NCI-H82 treated with DMSO at 0.1 percent for 48 hours (cell line): Measurements from ENCODE around the gene IL31.
"Not testable (repeated sequence)": the region's sequence is repeated elsewhere in the genome, so short reads cannot be mapped to it uniquely, and the experiment has no call there.

Experiments used
- DNase-seq: peaks from one replicate; lab custom pipeline; 2025; ENCODE audit not compliant: unreplicated experiment; lab: John Stamatoyannopoulos, UW

The IL31 gene

DNA sequence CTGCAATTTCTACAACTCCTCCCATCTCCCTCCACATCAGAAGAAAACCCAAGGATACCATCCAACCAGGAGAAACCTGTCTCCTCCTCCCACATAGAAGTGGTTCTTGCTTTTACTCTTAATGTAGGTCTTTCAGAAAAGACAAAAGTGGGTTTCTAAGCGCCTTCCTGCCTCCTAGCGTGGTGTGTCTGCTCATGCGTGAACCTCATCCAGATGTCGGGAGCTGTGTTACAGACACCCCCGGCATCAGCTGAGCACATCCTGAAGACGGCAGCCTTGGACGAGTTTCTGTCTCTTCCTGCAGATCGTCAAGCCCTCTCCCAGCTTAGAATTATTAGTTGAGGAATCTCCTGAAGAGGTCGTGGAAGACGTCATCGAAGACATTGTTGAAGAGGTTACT lies 18.4 kb upstream of the IL31 start:
- no peak for DNase-seq

DNA sequence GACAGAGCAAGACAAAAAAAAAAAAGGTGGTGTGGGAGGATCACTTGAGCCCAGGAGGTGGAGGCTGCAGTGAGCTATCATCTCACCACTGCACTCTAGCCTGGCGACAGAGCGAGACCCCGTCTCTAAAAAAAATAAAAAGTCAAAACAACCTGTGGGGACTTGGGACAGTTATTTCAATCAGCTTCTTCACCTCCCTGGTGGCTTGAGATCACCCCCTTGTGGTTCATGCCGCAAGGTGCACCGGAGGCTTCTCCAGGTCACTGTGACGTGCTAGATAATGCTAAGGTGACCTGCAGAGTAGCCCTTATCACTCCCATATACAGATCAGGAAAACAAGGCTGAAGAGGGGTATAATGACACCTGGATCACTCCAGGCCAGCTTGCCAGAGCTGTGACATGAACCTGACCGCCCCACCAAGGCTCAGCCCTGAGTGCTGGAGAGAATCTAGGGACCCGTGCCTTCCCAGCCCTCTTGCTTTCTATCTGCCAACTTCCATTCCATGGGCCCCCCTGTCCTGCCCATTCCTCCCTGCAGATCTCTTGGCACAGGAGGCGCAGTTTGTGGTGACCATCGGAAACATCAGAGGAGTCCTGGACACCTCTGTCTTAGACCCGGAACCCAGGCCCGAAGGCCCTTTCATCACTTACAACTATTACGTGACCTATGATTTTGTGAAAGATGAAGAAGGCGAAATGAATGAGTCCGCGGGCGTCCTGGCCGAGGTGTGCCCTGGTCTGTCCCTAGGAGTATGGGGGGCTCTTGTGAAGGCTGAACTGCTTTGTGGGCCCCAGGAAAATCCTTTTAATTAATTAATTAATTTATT lies 17.0 kb upstream of the IL31 start:
- peak; percentile 20 for DNase-seq

DNA sequence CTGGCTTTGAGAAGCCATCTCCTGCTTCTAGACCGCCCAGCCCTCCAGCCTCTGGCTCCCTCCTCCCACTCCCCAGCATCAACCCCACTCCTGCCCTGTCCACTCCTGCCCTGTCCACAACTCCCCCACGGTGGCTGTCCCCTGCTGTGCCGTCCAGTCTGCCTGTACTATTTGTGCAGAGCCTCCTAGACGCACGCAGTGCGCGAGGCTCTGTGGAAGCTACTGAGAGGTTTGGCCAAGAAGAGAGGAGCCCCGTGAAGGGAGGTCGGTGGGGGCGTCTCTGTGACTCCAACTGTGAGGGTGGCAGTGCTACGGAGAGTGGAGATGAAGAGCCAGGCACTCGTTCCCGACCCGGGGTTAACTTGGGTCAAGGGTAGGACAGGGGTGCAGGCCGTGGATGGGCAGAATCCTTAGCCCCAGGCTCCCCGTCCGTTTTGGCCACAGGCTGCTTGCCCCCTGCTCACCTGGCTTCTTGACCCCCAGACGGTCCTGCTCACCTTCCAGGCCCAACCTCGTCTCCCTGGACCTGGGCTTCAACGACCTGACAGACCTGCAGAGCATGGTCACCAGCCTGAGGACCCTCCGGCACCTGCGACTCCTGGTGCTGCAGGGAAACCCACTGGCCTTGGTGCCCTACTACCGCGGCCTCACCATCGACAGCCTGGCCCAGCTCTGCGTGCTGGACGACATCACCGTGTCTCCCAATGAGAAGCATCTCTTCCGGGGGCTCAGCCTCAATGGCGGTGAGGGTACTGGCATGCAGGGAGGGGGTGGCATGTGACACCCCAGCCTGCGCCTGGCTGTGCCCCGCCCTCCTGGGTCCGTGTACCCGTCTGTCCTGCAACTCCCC lies 15.8 kb upstream of the IL31 start:
- no peak for DNase-seq

DNA sequence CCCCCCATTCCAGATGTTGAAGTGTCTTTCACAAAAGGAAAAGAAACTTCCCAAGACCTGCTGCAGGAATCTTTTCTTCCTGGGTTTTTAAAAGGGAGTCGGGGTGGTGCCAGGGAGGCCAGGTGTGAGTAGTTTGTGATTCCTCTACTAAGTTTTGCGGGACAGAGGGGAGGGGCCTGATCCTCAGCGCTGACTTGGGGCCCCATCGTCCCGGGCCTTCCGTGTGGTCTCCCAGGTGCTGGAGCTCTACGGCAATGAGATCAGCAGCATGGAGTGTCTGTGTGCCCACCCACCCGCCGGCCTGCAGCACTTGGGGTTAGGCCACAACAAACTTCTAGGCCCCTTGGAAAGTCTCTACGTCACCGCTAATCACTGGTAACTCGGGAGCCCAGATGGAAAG lies 13.4 kb upstream of the IL31 start:
- no peak for DNase-seq

DNA sequence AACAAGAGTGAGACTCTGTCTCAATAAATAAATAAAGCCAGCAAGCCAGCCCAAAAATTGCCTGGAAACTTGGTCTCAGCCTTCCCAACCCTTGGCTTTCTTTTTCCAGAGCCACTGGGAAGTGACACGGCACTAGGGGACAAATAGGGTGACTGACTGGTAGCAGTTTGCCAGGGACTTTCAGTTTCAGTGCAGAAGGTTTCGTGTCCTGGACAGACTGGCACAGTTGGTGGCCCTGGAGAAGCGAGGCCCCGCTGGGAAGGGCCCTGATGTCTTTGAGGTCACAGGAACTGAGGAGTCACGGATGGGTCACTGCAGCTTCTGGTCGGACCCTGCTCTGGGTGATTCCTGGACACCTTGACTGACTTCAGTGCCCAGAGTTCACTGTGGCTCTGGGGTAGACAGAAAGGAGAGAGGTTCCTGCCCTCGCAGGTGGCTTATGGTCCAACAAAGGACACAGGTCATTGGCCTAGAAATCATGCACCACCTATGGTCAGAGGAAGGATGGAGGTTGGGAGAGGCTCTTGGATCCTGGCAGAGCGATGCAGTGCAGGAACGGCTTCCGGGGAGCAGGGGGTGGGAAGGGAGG lies 11.6 kb upstream of the IL31 start:
- DNase-seq = no peak

DNA sequence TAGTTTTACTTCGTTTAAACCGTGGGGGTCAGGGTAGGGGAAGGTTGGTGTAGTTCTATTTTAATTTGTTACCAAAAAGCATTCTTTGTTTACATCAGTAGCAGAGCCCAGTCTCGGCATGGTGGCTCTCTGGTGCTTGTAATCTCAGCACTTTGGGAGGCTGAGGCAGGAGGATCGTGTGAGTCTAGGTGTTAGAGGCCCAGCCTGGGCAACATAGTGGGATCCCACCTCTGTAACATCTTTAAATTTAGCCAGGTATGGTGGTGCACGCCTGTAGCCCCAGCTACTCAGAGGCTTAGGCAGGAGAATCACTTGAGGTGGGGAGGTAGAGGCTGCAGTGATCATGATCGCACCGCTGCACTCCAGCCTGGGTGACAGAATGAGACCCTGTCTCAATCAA lies 11.1 kb upstream of the IL31 start:
- DNase-seq = no peak

DNA sequence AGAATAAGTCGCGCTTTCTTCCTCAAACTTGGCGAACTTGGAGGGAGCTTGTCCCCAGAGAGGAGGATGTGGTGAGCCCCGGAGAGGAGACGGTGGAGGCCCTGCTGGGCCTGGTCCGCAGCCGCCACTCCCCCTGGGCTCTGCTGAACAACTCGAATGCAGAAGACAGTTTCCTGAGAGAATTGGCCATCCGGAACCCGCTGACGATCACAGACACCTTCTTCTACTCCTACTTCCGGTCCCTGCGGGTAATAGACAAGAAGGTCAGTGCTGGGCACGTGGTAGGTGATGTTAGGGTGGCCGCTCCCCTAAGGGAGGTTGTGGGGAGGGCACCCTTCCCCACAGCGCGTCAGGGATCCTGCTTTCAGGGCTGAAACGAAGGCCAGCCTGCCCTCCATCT lies 10.5 kb upstream of the IL31 start:
- DNase-seq = no peak

DNA sequence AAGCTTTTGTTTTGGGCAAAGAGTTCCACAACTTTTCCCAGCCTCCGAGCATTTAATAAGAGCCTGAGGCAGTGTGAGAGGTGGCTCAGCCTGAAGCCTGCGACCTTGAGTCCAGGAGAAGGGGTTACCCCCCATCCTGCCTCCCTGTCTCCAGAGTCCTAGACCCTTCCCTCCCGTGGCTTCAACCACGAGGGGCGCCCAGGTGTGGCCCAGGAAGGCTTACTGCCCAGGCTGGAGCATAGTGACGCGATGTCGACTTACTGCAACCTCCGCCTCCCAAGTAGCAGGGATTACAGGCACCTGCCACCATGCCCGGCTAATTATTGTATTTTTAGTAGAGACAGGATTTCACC lies 9.5 kb upstream of the IL31 start:
- no peak for DNase-seq

DNA sequence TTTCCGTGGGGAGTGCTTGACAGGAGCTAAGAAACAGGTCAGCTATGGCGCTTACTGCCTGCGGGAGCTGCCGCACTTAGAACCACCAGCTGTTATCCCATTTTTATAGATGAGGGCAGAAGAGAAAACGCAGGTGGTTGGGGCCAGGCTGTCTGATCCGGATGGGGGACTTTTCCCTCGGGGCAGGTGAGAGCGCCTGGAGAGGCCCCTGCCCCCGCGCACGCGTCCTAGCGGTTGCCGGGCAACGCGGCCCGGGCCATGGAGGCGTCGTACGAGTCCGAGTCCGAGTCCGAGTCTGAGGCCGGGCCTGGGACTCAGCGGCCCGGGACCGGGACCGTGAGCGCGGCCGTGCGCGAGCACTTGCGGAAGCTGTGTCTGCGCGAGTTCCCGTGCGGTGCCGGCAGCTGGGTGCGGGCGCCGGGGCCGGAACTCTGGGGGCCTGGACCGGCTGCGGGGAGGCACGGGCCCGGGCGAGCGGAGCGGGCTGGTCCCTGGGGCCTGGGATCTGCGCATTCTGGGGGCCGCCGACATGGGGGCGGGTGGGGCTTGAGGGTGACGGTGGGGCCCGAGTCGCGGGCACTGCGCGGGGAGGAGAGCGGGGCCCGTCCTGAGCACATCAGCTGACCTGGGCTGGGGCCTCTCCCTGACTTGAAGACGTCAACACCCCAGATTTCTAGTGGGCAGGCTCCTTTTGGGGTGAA lies 9.0 kb upstream of the IL31 start, which contains the start of gene LRRC43:
Gene LRRC43 (plus strand): TSS at position 237 of the 701 bp plus-strand sequence. CDS start 22 bp downstream, at position 259.
- peak; percentile 53 for DNase-seq

DNA sequence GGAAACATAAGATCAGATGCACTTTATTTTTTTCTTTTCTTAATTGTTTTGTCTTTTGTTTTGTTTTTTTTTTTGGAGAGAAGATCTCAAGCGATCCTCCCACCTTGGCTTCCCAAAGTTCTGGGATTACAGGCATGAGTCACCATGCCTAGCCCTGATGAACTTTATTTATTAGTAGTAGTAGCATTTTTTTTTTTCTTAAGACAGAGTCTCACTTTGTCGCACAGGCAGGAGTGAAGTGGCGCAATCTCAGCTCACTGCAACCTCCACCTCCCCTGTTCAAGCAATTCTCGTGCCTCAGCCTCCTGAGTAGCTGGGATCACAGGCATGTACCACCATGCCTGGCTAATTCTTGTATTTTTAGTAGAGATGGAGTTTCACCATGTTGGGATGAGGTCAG lies 2.5 kb upstream of the IL31 start:
- DNase-seq = not testable (repeated sequence)

DNA sequence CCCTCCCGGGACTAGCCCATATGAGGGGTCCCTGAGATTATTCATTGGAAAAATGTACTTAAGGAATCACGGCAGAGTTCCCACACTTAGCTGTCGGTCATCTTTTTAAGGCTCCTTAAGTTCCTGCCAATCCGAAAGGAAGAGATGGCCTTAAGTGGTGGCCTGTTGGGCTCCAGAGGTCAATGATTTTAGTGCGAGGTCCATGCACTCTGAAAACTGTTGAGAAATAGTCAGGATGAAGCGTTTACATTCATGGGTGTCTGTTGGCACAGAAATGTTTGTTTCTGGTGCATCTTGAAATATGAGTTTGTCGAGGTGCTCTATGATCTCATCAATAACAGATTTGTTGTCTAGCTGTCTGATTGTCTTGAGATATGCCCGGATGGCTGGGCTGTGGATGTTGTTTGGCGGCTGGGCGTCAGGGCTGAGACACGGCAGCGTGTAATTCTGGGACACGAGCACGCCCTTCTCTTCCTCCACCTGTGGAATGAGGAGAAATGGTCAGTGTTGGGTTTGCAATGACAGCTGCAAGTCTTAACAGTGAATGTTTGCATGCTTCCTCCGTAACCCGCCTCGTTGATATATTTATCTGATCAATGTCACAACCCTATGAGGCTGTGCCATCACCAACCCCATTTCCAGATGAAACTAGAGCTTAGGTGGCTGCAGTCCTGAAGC lies 1.6 kb downstream of the IL31 start:
- DNase-seq = no peak

DNA sequence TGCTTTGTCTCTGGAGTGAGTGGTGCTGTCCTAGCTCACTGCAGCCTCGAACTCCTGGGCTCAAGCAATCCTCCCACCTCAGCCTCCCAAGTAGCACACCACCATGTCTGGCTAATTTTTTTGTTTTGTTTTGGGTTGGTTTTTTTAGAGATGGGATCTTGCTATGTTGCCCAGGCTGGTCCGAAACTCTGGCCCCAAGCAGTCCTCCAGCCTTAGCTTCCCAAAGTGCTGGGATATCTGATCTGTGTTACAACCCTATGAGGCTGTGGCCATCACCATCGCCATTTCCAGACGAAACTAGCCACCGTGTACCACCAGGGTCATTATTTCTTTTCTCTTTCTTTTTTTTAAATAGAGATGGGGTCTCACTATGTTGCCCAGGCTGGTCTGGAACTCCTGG lies 2.6 kb downstream of the IL31 start:
- DNase-seq = no peak

DNA sequence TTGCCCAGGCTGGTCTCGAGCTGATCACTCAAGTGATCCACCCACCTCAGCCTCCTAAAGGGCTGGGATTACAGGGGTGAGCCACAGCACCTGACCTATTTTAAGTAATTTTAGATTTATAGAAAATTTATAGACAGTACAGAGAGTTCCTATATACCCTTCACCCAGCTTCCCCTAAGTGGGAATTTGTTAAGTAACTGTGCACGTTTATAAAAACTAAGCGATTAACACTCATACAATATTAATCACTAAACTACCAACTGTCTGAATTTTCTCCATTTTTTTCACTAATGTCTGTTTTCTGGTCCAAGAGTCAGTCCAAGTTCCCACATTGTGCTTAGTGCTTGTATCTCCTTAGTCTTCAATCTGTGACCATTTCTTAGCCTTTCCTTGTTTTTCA lies 5.5 kb downstream of the IL31 start:
- no peak for DNase-seq

DNA sequence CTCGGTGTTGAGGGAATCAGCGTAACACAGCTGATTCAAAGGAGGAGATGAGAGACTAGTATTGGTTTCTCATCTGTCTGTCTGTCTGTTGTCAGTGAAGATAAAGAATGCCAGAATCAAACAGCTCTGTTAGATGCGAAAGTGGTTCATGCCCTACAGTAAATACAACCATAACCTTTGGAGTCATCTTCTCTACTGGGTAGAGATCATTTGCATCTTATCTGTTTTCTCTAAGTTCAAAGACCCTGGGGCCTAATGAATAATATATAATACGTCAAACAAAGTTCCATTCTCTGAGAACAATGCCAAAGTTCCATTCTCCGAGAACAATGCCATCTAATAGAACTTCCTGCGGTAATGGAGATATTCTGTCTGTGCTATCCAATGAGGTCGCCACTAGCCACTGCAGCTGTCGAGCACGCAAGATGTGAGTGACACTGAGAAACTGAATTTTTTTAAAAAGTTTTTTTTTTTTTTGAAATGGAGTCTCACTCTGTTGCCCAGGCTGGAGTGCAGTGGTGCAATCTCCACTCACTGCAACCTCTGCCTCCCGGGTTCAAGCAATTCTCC lies 6.6 kb downstream of the IL31 start:
- no peak for DNase-seq

DNA sequence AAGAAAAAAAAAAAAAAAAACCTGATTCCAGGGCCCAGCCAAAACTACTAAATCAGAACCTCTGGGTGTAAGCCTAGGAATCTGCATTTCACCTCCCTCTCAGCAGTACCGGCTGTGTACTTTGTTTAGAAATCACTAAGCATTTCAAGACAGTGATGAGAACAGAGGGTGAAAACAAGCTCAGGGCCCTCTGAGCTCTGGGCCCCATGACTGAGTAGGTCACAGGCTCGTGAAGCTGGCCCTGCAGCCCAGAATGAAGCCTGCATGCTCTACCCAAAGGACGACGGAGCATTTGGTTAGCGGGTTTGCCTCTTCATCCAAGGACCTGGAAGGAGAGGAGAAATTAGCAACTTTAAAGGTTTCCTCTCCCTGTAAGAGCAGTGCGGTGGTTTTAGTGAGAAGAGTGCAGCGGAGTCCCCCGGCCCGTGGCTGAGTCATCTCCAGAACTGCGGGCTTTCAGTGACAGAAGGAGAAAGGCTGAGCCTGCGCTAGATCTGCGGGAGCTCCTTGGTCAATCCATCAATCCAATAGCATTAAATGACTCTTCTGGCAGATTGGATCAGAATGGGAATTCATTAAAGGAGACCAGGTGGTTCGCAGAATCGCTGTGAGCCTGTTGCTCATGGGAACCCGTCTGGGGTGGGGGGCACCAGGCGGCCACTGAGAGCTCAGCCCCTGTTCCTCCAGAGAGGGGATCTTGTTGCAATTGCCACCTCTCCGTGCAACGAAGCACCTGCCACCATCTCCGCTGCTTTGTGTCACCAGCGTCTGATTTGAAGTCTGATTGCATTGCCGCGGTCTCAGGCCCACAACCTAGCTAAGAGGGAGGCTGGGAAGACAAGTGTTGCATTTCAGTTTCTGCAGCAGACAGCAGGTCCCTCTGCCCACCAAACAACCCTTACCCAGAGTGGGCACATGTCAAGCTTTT lies 7.3 kb downstream of the IL31 start:
- DNase-seq = peak; percentile 94

DNA sequence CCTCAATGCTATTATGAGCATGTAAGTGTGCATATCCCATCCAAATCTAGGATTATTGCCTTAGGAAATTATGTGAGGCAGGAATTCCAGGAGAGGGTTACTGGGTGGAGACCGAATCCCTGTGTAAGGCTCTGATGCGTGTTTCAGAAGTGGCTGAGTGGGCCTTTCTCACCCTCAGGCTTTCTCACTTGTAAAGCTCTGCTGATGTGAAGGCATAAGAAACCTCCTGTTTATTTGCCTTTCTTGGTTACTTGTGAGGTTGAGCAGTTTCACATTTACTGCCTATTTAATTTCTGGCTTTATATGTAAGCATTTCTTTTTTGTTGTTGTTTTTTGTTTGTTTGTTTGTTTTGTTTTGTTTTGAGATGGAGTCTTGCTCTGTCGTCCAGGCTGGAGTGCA lies 11.0 kb downstream of the IL31 start:
- DNase-seq = no peak

DNA sequence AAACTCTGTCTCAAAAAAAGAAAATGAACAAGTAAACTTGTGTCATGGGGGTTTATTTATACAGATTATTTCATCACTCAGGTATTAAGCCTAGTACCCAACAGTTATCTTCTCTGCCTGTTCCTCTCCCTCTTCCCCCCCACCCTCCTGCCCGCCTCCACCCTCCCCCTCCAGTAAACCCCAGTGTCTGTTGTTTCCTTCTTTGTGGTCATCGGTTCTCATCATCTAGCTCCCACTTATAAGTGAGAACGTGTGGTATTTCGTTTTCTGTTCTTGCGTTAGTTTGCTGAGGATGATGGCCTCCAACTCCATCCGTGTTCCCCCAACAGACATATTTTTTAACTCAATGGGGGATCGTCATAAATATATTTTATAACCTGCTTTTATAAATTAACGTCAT lies 12.3 kb downstream of the IL31 start:
- no peak for DNase-seq

DNA sequence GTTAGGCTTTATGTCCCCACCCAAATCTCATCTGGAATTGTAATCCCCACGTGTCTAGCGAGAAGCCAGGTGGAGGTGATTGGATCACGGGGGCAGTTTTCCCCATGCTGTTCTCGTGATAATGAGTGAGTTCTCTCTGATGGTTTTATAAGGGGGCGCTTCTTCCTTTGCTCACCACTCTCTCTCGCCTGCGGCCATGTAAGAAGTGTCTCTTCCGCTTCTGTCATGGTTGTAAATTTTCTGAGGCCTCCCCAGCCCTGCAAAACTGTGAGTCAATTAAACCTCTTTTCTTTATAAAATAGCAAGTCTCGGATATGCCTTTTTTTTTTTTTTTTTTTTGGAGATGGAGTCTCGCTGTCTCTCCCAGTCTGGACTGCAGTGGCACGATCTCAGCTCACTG lies 13.3 kb downstream of the IL31 start:
- DNase-seq = no peak

DNA sequence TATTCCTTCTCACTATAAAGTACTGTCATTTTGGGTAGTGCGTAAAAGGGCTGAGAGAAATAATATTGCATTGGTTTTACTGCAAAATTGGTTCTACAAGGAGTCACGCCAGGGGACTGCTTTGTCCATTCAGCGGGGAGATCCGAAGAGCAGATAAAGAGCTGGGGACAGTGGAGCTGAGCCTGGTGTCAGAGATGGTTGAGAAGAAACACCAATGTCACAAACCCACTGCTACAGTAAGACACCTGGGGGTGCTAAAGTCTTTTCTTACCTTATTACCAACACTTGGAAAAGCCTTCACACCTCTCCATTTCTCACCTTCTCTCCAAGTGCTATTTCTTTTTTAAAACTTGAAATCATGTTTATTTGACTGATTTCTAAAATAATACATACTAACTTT lies 14.1 kb downstream of the IL31 start:
- no peak for DNase-seq
